B cell (primary cell): ENCODE results near the gene DTHD1. TPM values are rescaled to one million over a fixed set of nuclear protein-coding genes. Genes with fewer than 3 reads are reported as not detected.

Experiments used
- ATAC-seq: fragments of 200-7000 bp; cut with Tn5 transposase; one replicate; pipeline ENCODE4 v1.10.0; 2021; ENCODE audit warnings: low read depth, mild to moderate bottlenecking, moderate number of reproducible peaks, moderate library complexity
- CTCF ChIA-PET: fragments of 350-600 bp; sonication (Branson Sonifier 250); formaldehyde crosslinking; loops from one replicate; lab custom pipeline; 2021; ENCODE audit warnings: antibody characterized with exemption, inconsistent platforms; lab: Charles Lee
- POLR2A ChIA-PET: fragments of 350-600 bp; sonication (Branson Sonifier 250); formaldehyde crosslinking; loops from one replicate; lab custom pipeline; 2021; ENCODE audit warnings: antibody characterized with exemption; lab: Charles Lee
- DNase-seq: peaks from one replicate; pipeline ENCODE4 v3.0.0; 2013
- H2AFZ ChIP-seq: 2 replicates; pipeline ENCODE4 v1.6.1; 2012; ENCODE audit warnings: mild to moderate bottlenecking, low read depth, low read length; ENCODE audit not compliant: insufficient read depth, poor library complexity, severe bottlenecking
- H3K27ac ChIP-seq, 2 donors: 1 replicate in 1 of 2; 2 replicates in 1 of 2; pipeline ENCODE4 v1.5.1; 2012 to 2013; ENCODE audit warnings: low read length in 2 of 2, mild to moderate bottlenecking in 2 of 2, moderate library complexity in 1 of 2
- H3K27me3 ChIP-seq, 4 experiments: fragments of 200-600 bp in 1 of 4; sonication (generic) in 1 of 4; replicated peaks in 1 of 4; 1 replicate in 2 of 4; 2 replicates in 2 of 4; pipeline versions ENCODE4 v1.6.1 to v1.7.0; 2013 to 2016; ENCODE audit warnings: low read length in 3 of 4, mild to moderate bottlenecking in 2 of 4, mixed read lengths in 1 of 4, moderate library complexity in 1 of 4; ENCODE audit not compliant: insufficient read depth in 4 of 4, control insufficient read depth in 3 of 4; ENCODE audit errors: control extremely low read depth in 1 of 4
- H3K36me3 ChIP-seq, 2 experiments: replicated peaks in 1 of 2; 1 replicate in 1 of 2; 2 replicates in 1 of 2; pipeline versions ENCODE4 v1.6.1 to v1.7.1; 2013; ENCODE audit warnings: low read length in 1 of 2; ENCODE audit not compliant: insufficient read depth in 2 of 2, control insufficient read depth in 1 of 2; ENCODE audit errors: control extremely low read depth in 1 of 2, extremely low read depth in 1 of 2
- H3K4me1 ChIP-seq, 2 donors: fragments of 200-600 bp in 1 of 2; sonication (generic) in 1 of 2; 1 replicate in 1 of 2; 2 replicates in 1 of 2; pipeline versions ENCODE4 v1.5.1 to v1.6.1; 2013 to 2017; ENCODE audit warnings: low read length in 2 of 2; ENCODE audit not compliant: control insufficient read depth in 2 of 2, insufficient read depth in 2 of 2
- H3K4me2 ChIP-seq: replicated peaks from 2 replicates; pipeline ENCODE3; 2012; ENCODE audit warnings: mild to moderate bottlenecking, low read depth, low read length; ENCODE audit not compliant: poor library complexity, severe bottlenecking
- H3K4me3 ChIP-seq, 5 experiments: fragments of 200-600 bp in 1 of 5; sonication (generic) in 1 of 5; 1 replicate in 3 of 5; 2 replicates in 2 of 5; pipeline versions ENCODE4 v1.5.1 to v1.7.0; 2011 to 2016; ENCODE audit warnings: low read length in 4 of 5, mild to moderate bottlenecking in 4 of 5, low read depth in 2 of 5, control low read depth in 1 of 5, moderate library complexity in 1 of 5; ENCODE audit not compliant: insufficient read depth in 1 of 5; ENCODE audit errors: control extremely low read depth in 1 of 5, extremely low read depth in 1 of 5
- H3K79me2 ChIP-seq: fragments of 200-600 bp; sonication (generic); one replicate; pipeline ENCODE4 v1.6.0; 2016; ENCODE audit warnings: low read length; ENCODE audit not compliant: control insufficient read depth, insufficient read depth
- H3K9ac ChIP-seq: fragments of 200-600 bp; sonication (generic); 2 replicates; pipeline ENCODE4 v1.6.1; 2017; ENCODE audit warnings: mild to moderate bottlenecking, low read length, moderate library complexity
- H3K9me3 ChIP-seq, 3 donors: one replicate each; pipeline versions ENCODE4 v1.6.1 to v1.7.1; 2013; ENCODE audit warnings: low read length in 2 of 3; ENCODE audit not compliant: control insufficient read depth in 2 of 3, insufficient read depth in 1 of 3; ENCODE audit errors: control extremely low read depth in 1 of 3
- H4K20me1 ChIP-seq: 2 replicates; pipeline ENCODE4 v1.6.0; 2012; ENCODE audit warnings: mild to moderate bottlenecking, low read length; ENCODE audit not compliant: insufficient read depth, control insufficient read depth, poor library complexity, severe bottlenecking
- H3K27ac Mint-ChIP-seq: one replicate; pipeline ENCODE4 v1.8.0; 2021; ENCODE audit warnings: mixed read lengths
- H3K27me3 Mint-ChIP-seq: one replicate; pipeline ENCODE4 v1.8.0; 2021; ENCODE audit warnings: mixed read lengths
- H3K4me1 Mint-ChIP-seq: one replicate; pipeline ENCODE4 v1.8.0; 2021; ENCODE audit warnings: mixed read lengths
- H3K4me3 Mint-ChIP-seq: one replicate; pipeline ENCODE4 v1.8.0; 2021; ENCODE audit warnings: mixed read lengths
- H3K9me3 Mint-ChIP-seq: one replicate; pipeline ENCODE4 v1.8.0; 2022; ENCODE audit warnings: mixed read lengths; ENCODE audit not compliant: insufficient read depth
- EZH2 ChIP-seq: IDR thresholded peaks from 2 replicates; pipeline ENCODE4 v1.6.1; 2012; ENCODE audit warnings: borderline replicate concordance, low read depth, mild to moderate bottlenecking, moderate library complexity, low read length; ENCODE audit not compliant: insufficient read depth, poor library complexity, severe bottlenecking
- WGBS: methylation state at CpG from one replicate; pipeline ENCODE4 v1.1.5; 2013; ENCODE audit warnings: missing lambda C conversion rate; ENCODE audit not compliant: insufficient coverage; 5-methylcytosine and 5-hydroxymethylcytosine counted together
- intact Hi-C: fragments of 100-400 bp; cut with micrococcal nuclease; formaldehyde crosslinking; loops from one replicate; pipeline ENCODE4 v1.10.0; 2022
- polyA plus RNA-seq: library from polyadenylated mRNA; depleted of rRNA; stranded (reverse); fragments of >200 nt; gene quantifications from 2 replicates; pipeline ENCODE4 v1.2.3, GENCODE V29; 2012
- total RNA-seq, 2 donors: library from RNA; stranded (reverse); fragments of 120-200 nt in 1 of 2; gene quantifications; 1 replicate in 1 of 2; 2 replicates in 1 of 2; pipeline versions ENCODE4 v1.2.3 to v1.2.4, GENCODE V29; 2013 to 2022
- TF ChIP-seq, protein P1 (sequence below): fragments of 200-600 bp; IDR thresholded peaks from one replicate; pipeline ENCODE4 v1.8.0; 2022; ENCODE audit warnings: antibody characterized with exemption, mild to moderate bottlenecking

Gene DTHD1
- total and polyA plus RNA-seq, 2 donors (not counting 1 experiment from before 2014, with no cell fraction given), result 0.04 TPM; not detected in 1

DNA sequence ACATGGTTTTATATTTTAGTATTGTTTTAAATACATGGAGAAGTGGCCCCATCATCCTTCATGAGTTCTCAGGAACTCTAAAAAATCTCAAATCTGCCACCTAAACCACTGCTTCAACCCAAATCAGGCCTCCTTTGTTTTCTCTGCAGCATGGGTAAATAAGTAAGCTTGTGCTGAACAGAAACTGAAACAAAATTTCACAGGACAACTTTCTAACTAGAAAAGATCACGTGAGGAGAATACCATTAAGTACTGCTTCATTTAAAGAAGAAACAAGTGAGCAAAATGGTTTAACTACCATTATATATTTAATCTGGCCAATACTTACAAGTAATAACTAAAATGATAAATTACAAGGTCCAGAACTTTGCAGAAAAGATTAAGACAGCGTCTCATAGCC is 39.6 kb upstream of the DTHD1 start:
- H3K4me1 ChIP-seq, result peaks cover 18 to 22% of the 10 kb centered on the region in 2 donors
- H3K4me2 ChIP-seq, result peak overlapping the region; percentile 84

More for the DNA sequence above, 39.6 kb upstream of the DTHD1 start:
- Mint-ChIP-seq H3K4me3 (peak overlapping the region; percentile 96), H3K27ac (peak overlapping the region; percentile 46), H3K9me3 (peaks cover 3% of the 10 kb centered on the region), H3K4me1 (peaks cover 57% of the 10 kb centered on the region), H3K27me3 (no peaks in the 10 kb centered on the region)
- H2AFZ ChIP-seq, result peak overlapping the region; percentile 32
- peaks cover 0 to 5% (median 0%) of the 10 kb centered on the region in 3 donors for H3K9me3 ChIP-seq
- H3K9ac ChIP-seq, result peak overlapping the region; percentile 87
- intact Hi-C loops, result loop anchor here (1.0 to 10.0 kb wide), 5 partner anchors 13 to 1443 kb away; partner anchors contain the start of gene RELL1
- H3K27ac ChIP-seq, result peak overlapping the region; percentile 93 to 96
- POLR2A ChIA-PET, result interaction anchor here (0.5 kb wide), 1 partner anchor 59 kb away, joined by 3 read pairs; no protein-coding TSS in a partner anchor
- DNase-seq (peak; percentile 67), ATAC-seq (no peak)
- CTCF ChIA-PET, result interaction anchor here (0.6 to 5.3 kb wide), 6 partner anchors 9 to 158 kb away, joined by 3 to 34 read pairs (median 5); no protein-coding TSS in a partner anchor
- H3K79me2 ChIP-seq, result peaks cover 75% of the 10 kb centered on the region
- peak overlapping the region; percentile 27 to 96 (median 79) for H3K4me3 ChIP-seq
- peaks cover 3 to 11% of the 10 kb centered on the region in 2 experiments for H3K36me3 ChIP-seq
- no peaks in the 10 kb centered on the region for H3K27me3 ChIP-seq
- WGBS, result no CpG with 5 or more reads among the region's 2 CpGs
- no peaks in the 10 kb centered on the region for H4K20me1 ChIP-seq
- no peak for TF ChIP-seq EZH2
- TF ChIP-seq, protein P1, sequence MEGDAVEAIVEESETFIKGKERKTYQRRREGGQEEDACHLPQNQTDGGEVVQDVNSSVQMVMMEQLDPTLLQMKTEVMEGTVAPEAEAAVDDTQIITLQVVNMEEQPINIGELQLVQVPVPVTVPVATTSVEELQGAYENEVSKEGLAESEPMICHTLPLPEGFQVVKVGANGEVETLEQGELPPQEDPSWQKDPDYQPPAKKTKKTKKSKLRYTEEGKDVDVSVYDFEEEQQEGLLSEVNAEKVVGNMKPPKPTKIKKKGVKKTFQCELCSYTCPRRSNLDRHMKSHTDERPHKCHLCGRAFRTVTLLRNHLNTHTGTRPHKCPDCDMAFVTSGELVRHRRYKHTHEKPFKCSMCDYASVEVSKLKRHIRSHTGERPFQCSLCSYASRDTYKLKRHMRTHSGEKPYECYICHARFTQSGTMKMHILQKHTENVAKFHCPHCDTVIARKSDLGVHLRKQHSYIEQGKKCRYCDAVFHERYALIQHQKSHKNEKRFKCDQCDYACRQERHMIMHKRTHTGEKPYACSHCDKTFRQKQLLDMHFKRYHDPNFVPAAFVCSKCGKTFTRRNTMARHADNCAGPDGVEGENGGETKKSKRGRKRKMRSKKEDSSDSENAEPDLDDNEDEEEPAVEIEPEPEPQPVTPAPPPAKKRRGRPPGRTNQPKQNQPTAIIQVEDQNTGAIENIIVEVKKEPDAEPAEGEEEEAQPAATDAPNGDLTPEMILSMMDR, result no peak
